Eye (tissue), 1 donor: ENCODE data around the gene THOC5.
"Not testable (repeated sequence)": the region's sequence is repeated elsewhere in the genome, so short reads cannot be mapped to it uniquely, and the experiment has no call there.

Experiments
- DNase-seq: peaks from one replicate; pipeline ENCODE4 v3.0.0-alpha.2; 2015

THOC5 gene

DNA sequence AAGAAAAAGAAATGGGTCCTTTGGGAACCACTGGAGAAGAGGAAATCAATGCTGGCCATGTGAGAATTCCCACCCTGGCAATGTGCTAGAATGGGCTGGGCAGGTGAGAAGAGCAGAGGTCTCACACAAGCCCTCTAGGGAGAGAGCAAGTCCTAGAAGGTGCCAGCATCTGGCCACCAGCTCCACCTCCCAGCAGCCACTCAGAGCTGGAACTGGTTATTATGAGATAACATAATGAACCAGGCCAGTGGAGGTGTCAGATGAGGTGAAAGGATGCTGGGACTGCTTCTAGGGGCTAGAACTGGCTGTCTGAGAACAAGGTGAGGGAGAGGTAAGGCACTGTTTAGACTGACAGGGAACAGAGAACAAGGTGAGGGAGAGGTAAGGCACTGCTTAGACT lies 44.3 kb downstream of the THOC5 start:
- DNase-seq: no peak

DNA sequence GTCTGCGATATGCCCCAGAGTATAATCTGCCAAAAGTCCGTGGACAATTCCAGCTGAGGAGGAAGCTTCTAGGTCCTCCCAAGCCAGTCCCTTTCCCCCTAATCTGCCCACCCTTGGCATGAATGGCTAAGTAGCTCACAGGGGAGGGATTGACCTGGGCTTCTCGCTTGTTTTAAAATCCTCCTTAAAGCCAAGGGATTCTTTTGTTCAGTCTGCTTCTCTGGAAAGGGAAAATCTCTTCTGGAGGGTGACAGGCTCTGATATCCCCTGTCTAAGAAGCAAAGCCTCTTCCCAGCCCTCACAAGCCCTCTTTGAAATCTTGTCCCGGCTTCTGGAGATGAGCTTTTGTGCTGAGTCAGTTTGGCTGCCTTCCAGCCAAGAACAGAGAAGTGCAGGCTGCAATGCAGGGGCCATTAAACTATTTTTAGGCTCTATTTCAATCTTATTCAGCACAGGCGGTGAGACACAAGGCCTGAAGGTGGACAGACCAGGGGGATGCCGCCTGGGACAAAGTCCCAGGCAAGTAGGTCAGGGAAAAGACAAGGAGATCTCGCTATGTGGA lies 49.7 kb downstream of the THOC5 start:
- DNase-seq: peak; percentile 21

DNA sequence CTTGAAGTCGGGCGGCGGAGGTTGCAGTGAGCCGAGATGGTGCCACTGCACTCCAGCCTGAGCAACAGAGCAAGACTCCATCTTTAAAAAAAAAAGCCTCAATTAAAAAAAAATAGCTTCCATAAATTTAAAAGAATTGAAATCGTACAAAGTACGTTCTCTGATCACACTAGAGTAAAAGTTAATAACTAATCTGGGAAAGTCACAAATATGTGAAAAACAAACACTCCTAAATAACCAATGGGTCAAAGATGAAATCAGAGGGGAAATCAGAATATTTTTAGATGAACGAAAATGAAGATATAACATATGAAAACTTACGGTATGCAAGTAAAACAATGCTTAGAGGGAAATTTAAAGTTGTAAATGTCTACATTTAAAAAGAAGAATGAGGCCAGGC lies 53.7 kb downstream of the THOC5 start:
- DNase-seq: no peak

- no peak for DNase-seq
These were observed 59.9 kb downstream of the THOC5 start for GRCh38 chr22:29493636-29494035.

DNA sequence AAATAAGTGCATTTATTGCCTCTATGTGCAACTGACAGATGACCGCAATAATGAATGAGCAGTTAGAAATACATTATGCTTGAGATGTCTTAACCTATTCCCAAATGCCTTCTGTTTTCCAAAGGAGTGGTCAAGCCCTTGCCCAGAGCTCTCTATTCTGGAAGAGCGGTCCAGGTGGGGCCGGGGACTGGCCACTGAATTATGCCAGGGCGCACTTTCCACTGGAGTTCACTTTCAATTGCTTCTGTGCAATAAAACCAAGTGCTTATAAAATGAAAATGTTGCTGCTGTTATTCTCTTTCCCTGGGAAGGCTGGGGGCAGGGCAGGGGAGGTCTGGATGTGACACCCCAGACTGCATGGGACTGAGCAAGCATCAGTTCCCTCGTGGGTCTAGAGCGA lies 62.5 kb downstream of the THOC5 start:
- no peak for DNase-seq

- DNase-seq: not testable (repeated sequence)
These were observed 64.3 kb downstream of the THOC5 start for GRCh38 chr22:29489127-29489780.

DNA sequence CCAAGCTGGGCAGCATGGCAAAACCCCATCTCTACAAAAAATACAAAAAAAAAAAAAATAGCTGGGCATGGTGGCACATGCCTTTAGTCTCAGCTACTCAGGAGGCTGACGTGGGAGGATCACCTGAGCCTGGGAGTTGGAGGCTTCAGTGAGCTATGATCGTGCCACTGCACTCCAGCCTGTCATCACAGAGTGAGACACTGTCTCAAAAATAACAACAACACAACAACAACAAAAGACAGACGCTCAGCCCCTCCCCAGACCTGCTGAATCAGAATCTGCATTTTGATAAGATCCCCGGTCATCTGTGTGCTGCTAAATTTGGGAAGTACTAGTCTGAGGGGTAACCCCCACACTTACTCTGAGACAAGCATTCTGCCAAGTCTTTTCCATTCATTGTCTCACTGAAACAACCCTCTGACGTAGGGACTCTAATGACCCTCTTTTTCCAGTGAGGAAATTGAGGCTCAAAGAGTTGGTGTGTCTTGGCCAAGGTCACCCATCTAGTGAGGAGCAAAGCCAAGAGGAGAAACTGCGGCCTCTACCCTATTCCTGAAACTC lies 66.1 kb downstream of the THOC5 start:
- no peak for DNase-seq

DNA sequence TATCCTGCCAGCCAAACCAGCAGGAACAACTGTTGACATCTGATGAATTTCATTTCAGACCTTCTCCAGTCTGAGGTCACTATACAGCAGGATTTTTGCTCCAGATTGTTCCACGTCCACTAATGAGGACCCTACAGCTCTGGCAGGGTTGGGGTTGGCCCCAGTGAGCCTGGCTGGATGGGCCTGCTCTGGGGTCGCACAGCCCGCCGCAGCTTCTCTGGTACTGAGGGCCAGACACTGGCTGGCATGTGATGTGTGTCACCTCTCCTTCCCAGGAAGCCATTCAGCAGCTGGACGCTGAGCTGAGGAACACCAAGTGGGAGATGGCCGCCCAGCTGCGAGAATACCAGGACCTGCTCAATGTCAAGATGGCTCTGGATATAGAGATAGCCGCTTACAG lies 68.1 kb downstream of the THOC5 start:
- no peak for DNase-seq

GRCh38 chr22:29484642-29485041 lies 68.9 kb downstream of the THOC5 start:
- no peak for DNase-seq

GRCh38 chr22:29483254-29483653 lies 70.3 kb downstream of the THOC5 start:
- DNase-seq: no peak

GRCh38 chr22:29482726-29483125 lies 70.8 kb downstream of the THOC5 start:
- no peak for DNase-seq

DNA sequence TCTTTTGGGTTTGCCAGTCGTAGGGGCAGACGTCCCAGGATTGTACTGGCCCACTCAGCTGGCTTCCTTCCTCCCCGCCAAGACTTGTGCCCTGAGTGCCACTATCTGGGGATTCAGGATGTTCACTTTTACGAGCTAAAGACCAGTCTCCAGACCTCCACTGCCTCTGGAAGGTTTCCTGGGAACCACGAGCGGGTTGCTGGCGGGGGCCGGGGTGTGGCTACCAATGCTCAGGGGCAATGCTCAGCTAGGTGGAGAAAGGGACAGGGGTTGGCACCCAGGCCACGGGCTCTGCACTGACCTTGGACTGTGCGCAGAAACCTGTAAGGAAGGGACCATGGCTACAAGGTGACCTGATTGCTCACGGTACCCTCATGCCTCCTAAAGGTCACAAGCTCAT lies 71.3 kb downstream of the THOC5 start:
- no peak for DNase-seq

GRCh38 chr22:29481265-29482000 lies 72.1 kb downstream of the THOC5 start:
- peak; percentile 52 for DNase-seq

- peak; percentile 87 for DNase-seq
These were observed 72.9 kb downstream of the THOC5 start for GRCh38 chr22:29480512-29481264.

DNA sequence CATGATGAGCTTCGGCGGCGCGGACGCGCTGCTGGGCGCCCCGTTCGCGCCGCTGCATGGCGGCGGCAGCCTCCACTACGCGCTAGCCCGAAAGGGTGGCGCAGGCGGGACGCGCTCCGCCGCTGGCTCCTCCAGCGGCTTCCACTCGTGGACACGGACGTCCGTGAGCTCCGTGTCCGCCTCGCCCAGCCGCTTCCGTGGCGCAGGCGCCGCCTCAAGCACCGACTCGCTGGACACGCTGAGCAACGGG lies 73.4 kb downstream of the THOC5 start:
- DNase-seq: no peak

DNA sequence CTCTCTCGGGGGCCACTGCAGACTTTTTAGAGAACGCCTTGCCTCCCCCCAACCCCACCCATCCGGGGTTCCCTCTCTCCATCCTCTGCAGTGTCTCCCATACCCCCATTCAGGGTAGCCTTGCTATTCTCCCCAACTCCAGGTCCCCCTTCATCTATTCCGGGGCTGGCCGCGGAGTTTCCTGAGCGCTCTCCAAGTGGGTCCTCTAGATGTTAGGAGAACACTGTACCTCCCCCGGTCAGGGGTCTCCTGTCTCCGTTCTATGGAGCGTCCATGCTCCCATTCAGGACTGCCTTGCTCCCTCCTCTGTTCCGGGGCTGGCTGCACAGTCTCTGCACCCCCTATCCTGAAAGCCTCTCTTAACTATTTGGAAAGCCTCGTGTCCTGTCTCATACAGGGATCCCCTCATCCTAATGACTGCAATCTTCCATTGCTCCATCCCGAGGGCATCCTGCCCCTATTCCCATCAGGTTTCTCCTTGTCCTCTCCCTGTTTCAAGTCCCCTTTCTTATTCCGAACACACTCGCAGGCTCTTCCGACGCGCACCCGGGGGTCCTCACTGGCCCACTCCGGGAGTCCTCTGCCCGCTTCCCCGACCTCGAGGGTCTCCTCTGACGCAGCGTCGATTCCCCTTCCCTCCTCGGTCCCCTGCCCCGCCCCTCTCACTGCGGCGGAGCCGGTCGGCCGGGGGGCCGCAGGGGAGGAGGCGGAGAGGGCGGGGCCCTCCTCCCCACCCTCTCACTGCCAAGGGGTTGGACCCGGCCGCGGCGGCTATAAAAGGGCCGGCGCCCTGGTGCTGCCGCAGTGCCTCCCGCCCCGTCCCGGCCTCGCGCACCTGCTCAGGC lies 73.9 kb downstream of the THOC5 start, which contains the start of gene NEFH:
NEFH (plus strand) TSS at position 802 of the 845 bp plus-strand sequence. CDS start 45 bp downstream, outside the sequence.
- peak; percentile 53 for DNase-seq

DNA sequence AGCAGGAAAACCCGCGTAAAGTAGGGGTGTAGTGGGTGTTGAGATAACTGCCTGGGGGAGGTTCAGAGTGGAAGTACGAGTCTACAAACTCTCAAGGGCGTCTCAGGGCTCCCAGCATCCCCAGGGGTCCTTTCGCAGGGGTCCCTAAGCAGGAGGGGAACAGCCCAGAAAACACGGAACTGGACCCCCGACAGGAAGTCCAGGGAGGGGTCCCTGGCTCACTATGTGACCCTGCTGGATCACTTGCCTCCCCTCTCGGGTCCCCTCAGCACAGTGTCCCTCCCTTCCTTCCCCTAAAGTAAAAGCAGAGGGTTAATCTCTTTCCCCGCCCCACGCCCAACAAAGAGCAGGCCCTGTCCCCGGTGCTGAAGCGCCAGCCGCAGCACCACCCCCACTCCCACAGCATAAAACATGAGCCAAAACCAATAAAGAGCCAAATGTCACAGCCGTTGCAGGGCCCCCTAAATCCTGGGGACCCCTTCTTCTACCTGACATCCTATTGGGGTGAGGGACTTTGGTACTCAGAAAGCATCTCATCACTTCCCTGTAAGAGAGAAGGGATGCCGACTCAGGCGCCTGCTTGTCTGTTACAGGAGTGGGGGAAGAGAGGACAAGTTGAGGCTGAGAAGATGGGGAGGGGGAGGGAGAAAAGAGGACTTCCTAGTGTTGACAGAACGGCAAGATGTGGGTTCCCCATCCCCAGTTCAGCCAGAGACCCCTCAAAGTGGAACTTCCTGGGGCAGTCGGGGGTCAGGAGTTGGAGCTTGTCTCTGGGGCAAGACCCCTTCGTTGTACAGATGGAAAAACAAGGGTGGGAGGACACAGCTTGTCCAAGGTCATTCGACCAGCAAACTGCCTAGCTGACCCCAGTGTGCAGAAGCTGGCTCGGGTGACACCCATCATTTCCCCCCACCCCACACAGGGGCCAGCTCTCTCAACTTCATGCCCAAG lies 75.0 kb downstream of the THOC5 start:
- DNase-seq: peak; percentile 77

DNA sequence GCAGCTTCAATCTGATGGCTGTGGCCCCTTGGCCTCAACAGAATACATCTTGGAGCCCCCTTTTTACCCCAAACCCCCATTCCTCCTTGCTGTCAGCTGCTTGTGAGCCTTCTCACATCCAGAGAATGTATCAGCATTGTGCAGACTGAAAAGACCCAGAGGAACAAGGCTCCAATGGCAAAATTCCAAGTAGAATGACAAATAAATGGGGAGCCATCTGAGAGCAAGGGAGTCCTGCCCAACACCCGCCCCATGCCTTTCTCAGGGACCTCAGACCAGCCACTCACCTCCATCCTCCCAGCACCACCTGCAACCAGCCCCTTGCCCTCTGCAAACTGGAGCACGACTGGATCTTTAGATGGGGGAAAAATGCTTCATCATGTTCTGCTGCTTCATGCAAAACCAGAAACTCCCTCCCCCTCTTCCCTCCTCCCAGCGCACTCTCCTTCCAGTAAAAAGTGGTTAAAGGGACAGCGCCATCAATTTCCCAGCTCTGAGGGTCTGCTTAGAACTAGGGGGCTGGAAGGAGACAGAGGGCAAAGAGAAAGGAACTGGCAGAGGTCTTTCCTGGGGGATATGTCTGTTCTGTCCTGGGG lies 75.7 kb downstream of the THOC5 start:
- DNase-seq: peak; percentile 21

DNA sequence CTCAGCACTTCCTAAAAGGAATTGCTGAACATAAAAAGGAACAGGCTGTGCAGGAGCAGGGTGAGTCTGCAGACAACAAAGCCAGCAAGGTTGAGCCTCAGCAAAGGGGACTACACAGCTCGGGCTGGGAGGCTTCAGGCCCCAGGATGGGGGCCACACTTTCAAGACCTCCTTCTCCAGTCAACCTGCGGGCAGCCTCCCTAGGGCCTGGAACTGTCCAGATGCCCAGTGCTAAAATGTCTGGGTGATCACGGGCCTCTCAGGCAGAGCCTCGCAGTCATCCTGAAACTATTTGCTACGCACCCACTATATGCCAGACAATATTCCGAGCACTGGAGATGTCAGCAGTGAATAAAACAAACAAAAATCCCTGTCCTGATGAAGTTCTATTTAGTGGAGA lies 77.4 kb downstream of the THOC5 start:
- no peak for DNase-seq

- DNase-seq: no peak
These were observed 78.0 kb downstream of the THOC5 start for GRCh38 chr22:29475550-29475949.

- DNase-seq: no peak
These were observed 80.6 kb downstream of the THOC5 start for GRCh38 chr22:29473001-29473400.
